GM19463 (cell line): ENCODE measurements around the gene MRPS27.
A peak's percentile ranks its signal among the peaks of the same experiment; 100 is the strongest.
"Not testable (repeated sequence)": the region's sequence is repeated elsewhere in the genome, so short reads cannot be mapped to it uniquely, and the experiment has no call there.

Source experiments
- ATAC-seq: cut with Tn5 transposase; IDR thresholded peaks from one replicate; pipeline ENCODE4 v1.9.1; 2021; ENCODE audit warnings: mild to moderate bottlenecking, moderate library complexity; ENCODE audit not compliant: unreplicated experiment

MRPS27 gene

DNA sequence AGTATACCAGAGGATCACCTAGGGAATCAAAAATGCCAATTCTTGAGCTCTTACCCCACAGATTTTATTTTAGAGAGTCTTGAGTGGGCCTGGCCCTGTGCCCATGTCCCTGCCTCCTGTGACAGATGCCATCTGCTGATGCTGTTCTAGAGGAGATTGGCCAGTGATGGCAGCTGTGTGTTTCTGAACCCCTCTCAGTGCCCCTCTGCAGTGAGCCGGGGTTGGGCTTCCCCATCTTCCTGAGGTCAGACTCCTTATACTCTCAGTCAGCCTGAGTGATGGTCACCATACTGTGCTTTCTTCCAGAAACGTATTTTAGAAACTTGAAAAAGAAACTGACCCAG lies 6.2 kb upstream of the MRPS27 start:
- ATAC-seq, result no peak

DNA sequence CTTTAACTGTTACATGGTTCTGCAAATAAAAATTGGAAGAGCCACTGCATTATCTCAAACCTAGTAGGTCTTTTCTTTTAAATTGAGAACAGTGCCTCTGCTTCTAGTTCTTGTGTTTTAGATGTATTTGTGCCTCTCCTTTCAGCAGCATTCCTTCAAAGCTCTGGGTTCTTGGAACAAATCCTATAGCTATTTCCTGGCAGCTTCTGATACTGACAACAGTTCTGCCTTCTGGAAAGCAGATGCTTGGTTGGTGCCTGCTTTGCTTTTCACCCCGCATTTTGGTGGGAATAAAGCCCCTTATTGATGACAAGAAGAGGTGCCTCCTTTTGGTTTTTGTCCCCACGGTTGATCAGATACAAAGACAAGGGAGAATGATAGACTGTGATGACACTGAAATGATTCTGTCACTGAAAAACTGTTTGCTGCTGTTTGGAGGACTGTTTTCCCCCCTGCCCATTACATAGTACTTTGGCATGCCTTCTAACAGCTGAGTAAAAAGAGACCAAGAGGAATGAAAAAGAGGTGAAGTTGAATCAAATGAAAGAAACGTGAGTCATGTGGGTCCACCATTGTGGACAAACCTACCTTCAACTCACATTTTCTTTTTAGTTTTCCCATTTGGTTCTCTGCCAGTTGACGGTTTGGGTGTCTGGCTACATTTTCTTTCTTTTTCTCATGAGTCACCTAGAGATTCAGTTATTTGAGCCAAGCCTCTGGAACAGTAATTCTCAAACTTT lies 5.7 kb upstream of the MRPS27 start:
- no peak for ATAC-seq

DNA sequence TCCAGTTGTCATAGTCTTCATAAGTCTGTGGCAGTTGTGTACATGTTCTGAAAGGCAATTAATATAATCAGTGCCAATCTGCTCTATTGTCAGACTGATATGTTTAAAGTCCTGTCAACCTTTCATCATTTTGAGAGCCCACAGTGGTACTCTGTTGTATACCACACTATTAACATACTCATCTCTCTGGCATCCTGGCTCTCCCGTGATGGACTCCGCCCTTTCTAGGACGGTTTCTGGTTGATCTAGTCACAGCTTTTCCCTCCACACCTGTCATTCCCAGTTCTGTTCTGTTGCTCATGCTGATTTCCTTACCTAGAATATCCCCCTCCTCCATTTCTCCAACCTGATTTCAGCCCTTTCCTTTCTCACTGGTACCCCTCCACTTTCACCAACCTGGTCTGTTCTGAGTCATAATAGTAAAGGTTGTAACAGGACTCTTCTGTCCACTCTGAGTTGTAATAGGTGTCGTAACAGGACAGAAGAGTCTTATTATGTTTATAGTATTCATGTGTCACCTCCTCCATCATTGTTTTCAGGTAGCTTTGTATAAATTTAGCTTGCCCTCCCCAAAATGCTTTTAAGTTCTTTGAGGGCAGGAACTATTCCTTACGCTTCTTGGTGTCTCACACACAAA lies 4.3 kb upstream of the MRPS27 start:
- no peak for ATAC-seq

DNA sequence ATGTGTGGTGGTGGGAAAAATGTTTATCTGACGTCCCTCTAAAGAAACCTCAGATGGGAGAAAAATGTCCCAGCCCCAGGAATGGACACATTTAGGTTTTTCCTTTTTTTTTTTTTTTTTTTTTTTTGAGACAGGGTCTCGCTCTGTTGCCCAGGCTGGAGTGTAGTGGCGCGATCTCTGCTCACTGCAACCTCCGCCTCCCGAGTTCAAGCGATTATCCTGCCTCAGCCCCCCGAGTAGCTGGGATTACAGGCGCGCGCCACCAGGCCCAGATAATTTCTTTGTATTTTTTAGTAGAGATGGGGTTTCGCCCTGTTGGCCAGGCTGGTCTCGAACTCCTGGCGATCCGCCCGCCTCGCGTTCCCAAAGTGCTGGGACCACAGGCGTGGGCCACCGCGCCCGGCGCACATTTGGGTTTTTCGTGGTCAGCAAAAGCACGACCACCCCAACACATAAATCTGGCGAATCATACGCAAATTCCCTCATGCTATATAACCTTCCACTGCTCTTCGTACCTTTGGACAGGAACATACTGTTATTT lies 535 bp downstream of the MRPS27 start:
- ATAC-seq, result not testable (repeated sequence)

DNA sequence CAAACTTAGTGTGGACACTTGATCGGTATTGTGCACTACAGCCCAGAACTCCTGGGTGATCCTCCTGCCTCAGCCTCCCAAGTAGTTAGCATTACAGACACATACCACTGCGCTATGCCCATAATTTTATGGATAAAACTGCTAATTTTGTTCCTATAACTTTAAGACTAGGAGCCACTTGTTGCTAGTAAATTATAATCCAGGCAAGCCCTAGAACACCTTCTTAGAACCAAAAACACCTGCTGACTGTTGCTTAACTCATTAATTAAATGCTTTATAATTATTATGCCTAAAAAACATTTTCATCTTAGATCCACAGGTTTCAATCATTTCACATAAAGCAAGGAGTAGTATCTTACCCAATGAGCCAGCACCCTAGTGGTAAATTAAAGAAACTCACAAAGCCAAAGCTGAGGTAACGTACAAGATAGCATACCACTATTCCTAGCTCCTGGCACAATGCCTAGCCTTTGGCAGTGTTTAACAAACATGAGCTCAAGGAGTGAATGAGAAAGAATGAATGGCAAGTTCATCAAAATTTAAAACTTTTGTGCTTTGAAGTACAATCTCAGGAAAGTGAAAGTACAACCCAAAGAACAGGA lies 5.4 kb downstream of the MRPS27 start:
- no peak for ATAC-seq

DNA sequence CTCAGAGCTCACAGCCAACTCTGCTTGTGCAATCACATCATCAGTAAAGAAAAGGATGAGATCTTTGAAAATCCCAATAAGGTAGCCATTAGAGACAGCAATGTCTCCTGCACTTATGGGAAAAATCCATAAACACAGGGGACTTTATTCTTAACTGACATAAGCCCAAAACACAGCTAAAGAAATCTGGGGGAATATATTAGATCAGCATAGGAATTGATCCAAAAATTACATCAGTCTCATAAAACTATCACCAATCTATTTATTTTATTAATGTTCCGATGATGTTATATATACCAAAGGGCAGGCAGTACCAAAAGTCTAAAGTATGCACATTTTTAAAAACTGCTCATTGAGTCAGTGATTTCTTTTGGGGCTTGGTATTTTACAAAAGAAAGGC lies 6.9 kb downstream of the MRPS27 start:
- ATAC-seq, result no peak

DNA sequence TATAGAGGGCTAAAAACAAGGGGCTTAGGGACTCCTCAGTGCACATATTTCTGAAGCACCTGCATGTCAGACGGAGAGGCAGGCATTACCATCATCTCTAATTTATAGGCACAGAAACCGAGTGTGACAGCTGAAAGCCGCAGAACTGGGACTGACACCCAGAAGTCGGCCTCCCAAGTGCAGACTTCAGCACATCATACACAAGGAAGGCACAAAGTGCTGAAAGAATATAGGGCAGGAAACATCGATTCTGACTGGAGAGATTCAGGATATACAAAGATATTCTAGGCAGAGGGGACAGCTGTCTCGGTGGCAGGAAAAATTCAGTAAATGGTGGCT lies 11.2 kb downstream of the MRPS27 start:
- no peak for ATAC-seq

DNA sequence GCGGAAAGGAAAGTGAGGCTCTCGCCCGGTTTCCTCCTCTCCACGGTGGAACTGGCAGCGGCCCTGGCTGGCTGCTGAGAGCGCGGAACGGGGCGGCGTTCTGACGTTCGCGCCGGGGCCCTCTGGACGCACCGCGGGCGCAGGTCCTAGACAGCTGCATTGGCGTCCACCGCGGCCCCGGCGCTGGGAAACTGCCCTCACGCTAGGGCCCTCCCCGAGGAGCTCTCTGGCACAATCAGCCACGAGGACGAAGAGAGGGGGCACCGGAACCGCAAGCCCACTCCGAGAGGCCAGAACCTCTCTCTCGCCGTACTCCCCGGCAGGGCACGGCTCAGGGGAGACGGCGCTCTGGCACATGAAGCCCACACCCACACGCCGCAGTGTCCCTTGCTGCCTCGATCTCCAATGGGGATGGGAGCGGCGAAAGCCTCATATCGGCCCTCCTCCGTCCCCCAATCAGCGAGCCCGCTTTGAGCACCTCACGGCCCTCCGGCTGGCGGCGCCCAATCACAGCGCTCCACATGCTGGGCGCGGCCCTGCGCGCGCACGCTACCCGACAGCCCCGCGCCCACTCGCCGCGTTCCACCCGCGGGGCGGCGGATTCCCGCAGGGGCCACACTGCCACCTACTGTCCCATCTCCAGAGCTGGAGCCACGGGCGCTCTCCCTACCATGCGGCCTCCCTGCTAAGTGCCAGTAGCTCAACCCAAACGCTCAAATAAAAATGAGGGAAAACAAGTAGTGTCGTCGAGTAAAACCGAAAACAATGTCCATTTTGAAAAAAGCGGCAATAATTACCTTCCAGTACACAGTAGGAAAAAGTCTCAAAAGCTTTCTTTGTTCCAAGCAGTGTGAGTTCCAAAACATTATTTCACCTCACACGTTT lies 11.8 kb downstream of the MRPS27 start:
- ATAC-seq, result peak; percentile 92

DNA sequence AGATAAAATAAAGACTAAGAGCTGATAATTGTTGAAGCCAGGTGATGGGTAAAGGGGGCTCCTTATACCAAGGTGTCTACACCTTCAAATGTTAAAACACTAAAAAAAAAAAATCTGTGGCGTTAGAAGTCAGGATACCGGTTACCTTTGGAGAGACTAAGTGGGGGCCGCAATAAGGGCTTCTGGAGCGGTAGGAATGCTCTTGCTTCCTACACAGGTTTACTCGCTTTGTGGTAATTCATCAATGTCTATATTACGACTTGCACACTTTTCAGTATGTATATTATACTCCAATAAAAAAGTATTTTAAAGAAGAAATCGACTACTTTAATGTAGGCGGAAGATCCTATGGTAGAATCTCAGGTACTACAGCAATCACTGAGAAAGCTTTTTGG lies 12.5 kb downstream of the MRPS27 start:
- no peak for ATAC-seq

DNA sequence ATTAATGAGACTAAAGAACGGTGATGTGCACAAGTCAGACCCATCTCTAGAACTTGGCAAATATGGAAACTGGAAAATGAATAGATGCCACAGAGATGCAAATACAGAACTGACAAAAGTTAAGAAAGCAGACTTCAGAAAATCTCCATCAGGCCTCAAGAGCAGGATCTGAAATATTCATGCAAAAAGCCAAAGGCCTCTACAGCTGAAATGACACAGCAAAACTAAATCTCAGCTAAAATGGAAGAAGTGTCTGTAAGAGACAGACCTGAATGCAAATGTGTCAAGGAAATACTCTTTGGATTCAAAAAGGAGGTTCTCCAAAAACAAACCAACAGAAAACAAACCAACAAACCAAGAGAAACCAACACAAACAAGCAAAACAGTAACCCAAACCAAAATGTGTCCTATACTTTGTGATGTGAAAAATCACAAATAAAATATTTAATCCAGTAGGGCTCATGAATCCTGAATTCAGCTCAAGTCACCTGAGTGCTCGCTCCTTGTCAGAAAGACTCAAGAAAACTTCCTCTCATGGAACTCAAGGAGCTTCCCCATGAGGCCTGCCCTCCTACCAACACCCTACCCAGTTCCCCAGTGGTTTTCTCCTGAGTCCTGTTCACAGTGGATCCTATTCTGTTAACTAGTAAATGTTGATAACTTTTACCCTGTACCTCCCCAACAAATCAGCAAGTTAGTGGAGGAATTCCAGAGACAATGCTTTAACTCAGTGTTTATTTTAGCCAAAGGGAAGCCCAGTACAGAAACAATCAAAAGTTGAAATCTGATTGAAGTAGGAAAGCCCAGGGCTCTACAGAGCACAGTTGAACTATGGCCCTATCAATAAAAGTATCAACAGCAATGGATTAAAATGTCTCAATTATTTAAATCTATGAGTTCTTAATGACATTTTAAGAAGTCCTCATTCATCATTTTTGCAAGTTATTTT lies 14.6 kb downstream of the MRPS27 start:
- ATAC-seq, result no peak

DNA sequence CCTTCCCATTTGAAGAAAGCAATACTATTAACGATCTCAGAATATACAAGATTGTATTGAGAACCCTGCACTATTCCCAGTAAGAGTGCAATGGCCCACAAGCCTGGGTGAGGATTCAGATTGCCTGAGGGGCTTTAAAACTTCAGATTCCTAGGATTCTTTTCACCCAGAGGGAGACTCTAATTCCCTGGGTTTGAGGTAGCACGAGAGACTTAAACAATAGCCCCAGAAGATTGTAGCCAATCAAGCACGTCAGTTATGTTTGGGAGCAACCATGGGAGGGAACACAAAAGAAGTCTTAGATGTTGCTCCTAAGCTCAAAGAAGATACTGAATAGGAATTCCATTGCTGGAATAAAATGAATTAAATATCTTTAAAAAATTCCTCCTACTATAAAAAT lies 17.9 kb downstream of the MRPS27 start:
- ATAC-seq, result no peak

DNA sequence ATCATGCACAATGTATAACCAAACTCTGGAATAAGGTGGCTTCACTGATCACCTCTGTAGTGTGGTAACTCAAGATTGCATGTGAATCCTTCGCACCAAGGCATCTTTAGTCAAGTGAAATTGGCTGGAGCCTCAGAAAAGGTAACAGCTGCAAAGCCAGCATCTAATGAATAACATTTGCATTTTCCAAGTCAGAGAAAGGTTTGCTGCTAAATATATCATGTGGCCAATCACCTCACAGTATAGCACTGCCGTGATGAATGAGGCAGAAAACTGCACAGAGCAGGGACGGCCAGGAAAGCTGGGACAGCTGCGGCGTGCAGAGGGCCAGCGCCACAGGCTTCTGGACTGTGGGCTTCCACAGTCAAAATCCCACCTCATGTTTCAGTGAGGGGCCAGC lies 18.5 kb downstream of the MRPS27 start:
- peak; percentile 65 for ATAC-seq

DNA sequence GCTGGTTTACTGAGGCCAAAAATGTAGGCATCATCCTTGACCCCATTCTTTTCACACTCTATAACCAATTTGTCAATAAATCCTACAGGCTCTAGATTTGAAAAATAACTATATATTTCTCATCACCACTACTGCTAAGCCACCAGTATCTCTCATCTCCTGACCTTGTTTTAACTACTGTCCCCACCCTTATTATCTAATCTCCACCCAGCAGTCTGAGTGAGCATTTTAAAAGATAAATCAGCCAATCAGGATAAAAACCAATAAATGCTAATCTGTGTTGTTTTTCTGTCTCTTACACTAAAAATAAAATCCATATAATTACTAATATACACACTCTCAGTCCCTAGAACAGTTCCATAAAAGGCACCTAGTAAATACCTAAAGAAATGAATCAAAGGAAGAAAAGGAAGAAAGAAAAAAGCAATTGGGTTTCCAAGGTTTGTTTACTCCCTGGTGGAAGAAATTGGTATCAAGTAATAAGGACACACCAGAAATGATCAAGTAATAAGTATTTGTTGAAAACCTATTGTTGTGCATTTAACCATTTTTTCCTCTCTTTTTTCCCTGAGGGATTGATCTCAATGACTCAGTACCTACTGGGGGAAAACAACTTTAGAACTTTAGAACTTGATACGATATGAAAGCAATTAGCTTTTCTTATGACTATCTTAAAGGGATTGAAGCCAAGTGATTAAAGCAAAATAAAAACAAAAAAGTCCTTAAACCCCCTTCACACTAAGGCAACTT lies 19.3 kb downstream of the MRPS27 start:
- no peak for ATAC-seq

DNA sequence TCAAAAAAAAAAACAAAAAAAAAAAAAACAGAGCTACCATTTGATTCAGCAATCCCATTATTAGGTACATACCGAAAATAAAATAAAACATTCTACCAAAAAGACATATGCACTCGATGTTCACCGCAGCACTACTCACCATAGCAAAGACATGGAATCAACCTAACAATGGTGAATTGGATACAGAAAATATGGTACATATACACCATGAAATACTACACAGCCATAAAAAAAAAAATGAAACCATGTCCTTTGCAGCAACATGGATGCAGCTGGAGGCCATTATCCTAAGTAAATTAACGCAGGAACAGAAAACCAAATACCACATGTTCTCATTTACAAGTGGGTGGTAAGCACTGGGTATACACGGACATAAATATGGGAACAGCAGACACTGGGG lies 21.3 kb downstream of the MRPS27 start:
- no peak for ATAC-seq

DNA sequence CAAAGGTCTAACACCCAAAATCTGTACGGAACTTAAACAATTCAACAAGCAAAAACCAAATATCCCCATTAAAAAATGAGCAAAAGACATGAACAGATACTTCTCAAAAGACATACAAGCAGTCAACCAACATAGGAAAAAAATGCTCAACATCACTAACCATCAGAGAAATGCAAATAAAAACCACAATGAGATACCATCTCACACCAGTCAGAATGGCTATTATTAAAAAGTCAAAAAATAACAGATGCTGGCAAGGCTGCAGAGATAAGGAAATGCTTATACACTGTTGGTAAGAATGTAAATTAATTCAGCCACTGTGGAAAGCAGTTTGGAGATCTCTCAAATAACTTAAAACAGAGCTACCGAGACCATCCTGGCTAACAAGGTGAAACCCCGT lies 21.9 kb downstream of the MRPS27 start:
- ATAC-seq, result peak; percentile 40

DNA sequence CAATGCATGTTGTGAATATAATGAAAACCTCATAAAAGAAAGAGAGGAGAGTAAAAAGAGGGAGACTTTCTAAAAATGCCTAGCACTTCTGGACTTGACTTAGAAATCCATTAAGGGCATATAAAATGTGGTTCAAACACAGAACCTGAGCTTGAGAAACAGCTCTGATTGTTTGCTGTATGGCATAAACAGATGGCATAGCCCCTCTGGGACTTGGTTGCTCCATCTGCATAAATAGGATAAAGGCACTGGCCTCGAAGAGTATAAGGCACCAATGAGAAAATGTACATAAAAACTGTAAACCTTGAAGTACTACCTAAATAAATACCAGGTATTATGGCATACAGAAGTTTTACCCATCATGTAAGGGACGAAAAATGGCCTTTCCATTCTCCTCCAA lies 23.8 kb downstream of the MRPS27 start:
- no peak for ATAC-seq

DNA sequence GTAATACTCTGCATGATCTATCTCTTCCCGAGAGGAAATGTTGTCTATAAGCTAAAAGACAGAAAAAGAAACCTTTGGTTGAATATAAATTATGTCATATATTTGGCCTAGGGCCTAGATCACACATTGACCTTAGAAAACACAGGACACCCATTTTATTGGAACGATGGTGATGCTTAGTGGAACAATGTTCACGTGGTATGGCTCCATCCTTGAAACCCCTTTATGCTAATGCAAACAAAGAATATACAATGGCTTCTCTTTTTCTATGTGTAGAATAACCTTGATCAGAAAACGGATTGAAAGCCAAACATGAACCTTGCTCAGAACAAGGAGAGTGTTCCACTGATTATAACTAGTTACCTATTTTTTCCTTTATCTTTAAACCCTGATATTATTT lies 24.5 kb downstream of the MRPS27 start:
- ATAC-seq, result no peak

DNA sequence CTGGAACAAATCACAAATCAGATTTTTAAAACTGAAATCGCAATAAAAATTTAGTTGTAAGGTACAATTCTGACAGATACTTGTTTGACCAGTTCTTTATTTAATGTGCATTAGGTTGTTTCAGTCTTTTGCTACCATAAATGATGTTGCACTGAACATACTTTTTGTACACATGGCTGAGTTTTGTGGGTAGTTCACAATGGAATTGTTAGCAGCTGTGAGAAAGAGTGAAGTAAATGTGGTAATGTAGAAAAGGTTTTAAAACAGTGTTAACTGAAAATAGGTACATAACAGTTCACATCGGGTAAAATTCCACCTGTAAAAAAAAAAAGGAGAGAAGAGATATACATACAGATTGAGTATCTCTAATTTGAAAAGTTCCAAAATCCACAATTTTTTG lies 25.6 kb downstream of the MRPS27 start:
- ATAC-seq, result no peak

DNA sequence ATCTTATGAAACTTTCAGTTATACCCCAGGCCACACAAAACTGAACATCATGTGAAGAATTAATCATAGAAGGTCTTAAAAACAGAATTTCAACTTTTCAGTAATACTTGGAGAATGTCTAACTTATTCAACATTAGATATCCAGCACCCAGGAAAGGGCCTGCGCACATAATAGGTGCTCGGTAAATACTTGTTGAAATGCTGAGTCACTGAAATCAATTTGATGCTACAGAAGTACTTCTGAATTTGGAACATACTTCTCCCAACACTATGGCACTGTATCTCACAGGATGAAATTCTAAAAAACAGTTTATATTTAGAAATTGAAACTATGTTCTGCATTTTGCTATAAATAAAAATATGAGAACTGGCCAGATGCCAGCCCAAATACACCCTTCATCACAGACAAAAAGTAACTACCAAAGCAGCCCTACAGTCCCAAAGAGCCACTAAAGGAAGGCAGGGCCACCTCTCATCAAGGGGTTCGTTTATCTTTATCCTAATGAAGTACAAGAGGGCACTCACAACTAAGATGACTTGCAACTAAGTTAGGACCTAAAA lies 26.5 kb downstream of the MRPS27 start:
- no peak for ATAC-seq
